GM15510 (cell line): ENCODE data around the gene MTUS2.

ENCODE experiments used
- POLR2A ChIP-seq: IDR thresholded peaks from 3 replicates; pipeline ENCODE4 v1.6.1; 2011; ENCODE audit warnings: borderline replicate concordance; ENCODE audit not compliant: insufficient read length; ENCODE audit errors: extremely low read depth

Gene MTUS2

DNA sequence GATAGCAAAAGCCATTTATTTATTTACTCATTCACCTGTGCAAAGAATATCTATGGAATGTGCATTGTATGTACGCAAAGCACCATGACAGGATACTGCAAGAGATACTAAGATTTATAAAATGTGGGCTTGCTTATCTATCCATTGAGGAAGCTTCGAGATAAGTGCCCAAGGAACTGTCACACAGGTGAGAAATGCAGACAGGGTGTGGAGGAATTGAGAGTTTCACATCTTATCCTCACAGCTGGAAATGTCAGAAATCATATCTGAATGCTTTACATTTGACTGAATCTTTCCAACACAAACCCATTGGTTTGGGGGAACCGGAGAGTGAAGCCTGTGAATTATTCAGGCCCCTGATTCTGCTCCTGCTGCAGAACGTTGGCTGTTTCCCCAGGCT is 662.4 kb downstream of the MTUS2 start:
- TF ChIP-seq POLR2A: no peak

GRCh38 chr13:29483211-29483610 is 663.1 kb downstream of the MTUS2 start:
- no peak for TF ChIP-seq POLR2A

DNA sequence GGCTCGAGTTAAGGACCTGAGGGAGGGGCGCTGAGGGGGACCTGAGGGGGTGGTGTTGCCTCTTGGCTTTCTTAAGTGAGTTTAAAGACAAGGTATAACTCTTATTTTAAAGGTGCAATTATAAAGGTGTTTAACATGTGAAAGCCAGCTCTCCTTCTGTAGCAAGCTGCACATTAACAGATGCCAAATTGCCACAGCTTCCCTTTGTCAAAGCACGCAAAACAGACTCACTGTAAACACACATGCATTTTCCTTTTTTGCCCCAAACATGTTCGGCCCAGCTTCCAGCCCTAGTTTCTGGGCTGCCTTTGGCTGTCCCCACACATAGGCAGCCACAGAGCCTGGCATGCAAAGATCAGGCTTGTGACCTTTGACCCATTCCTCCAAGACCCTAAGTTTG is 663.5 kb downstream of the MTUS2 start:
- no peak for TF ChIP-seq POLR2A

DNA sequence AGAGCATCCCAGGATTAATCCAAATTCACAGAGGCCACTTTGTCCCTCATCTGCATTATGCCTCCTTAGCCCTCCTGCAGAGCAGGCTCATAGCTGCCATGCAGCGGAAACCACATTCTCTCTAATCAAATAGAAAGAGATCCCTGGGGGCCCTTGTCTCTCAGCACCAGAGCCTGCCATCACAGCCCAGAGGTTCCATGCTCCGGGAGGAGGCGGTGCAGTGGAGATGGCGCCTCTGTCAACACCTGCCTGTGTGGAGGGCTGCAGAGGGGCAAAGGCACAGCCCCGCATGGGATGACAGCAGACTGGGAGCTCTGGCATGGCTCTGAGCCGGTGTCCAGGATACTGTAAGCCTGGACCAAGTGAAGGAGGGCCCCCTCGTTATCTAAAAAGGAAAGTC is 664.1 kb downstream of the MTUS2 start:
- TF ChIP-seq POLR2A: no peak

GRCh38 chr13:29484796-29485195 is 664.7 kb downstream of the MTUS2 start:
- no peak for TF ChIP-seq POLR2A

DNA sequence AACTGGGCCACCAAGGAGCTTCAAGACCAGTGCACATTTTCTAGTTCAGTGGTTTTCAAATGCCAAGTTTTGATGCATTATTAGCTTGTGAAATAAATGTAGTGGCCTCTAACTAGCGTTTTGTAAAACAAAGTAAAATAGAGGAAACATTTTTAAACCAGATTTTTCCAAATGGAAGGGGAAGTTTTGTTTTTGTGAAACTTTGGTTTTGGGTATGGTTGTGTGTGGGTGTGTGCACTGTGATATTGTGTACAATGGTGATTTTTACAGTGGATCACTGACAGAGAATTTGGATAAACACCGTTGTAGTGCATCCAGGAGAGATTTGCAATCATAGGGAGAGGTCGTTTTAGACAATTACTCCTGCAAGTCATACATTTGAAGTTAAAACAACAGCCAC is 666.4 kb downstream of the MTUS2 start:
- no peak for TF ChIP-seq POLR2A

DNA sequence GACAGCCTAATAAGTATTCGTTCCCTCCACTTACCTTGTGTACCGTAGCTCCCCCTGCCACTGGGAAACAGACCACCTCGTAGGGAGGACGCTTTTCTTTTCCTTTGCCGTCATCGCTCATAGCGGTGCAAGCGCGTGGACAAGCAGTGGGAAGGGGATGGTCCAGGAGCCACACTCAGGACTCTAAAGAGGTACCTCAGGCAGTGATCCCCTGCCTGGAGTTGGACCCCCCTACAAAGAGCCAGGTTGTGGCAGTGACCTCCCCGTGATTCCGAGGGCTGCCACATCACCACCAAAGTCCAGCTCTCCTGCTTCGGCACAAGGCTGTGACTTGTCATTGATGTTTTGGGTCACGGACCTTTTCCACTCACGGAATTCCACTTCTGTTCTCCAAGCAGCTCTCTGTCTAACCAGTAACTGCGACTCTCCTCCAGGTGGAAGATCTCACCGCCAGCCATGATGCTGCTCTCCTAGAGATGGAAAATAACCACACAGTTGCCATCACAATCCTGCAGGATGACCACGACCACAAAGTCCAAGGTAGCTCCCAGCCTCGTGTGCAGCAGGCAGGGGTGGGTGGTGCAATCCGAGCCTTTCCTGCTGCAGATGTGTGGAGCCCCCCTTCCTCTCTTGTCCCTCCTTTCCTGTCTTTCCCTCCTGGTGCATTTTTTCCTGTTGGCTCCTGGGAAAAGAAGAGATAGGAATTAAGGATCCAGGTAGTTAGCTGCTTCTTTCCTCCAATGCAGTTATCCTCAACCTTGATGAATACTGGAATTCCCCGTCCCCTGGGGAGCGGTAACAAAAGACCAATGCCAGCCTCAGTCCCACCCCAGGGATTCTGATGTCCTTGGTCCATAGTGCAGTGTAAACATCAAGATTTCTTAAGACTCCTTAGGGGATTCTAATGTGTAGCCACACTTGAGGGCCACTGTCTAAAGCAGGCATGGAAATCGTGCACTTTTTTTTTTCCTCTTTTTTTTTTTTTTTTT is 667.6 kb downstream of the MTUS2 start:
- no peak for TF ChIP-seq POLR2A

DNA sequence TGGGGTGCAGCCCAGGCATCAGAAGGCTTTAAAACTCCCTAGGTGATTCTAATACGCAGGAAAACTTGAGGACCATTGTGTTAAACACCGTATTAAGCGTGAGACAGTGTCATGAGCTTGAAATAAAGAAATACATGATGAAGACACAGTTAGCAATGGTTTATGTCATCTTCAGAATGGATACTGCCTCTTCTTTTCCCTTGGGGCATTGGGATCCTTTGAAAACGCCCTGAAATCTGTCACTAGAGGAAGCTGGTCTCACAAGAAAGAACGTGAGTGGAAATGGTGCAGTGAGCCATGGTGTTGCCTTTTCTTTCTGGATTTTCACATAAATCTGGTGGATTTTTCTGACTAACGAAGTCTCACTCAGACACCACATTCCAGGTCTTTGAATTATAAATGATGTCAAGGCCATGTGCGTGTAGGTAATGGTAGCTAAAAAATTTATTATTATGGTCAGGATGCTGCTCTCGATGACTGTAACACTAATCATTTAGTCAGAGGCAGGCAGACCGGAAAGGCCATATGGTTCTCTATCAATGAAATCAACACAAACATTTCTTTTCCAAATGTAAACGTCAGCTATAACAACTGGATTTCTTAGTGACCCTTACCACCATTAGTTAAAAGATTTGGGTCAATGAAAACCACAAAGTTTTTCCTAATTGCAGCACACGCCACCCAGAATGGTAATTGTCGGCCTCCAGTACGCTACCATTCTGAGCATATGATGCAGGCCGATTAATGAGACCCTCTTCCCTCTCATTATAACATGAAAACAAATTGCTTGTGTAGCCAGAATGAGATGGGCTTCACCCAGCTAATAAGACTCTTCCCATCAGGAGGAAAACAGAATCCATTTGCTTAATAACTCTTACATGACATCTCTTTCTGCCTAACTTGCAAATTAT is 669.8 kb downstream of the MTUS2 start:
- TF ChIP-seq POLR2A: no peak

DNA sequence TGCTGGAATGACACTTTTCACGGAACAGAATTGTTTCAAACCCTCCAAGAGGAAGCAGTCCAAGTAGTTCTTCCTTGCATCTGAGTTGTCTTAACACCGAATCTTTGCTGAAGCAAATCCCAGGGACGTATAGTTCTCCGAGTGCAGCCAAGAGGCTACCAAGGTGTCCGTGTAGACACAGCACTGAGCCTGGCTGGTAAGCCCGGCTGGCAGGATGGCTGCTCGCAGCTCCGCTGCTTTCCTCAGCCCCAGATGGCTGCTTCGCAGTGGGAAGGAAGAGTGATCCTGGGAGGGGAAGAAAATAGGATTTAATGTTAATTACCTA is 670.4 kb downstream of the MTUS2 start:
- TF ChIP-seq POLR2A: no peak

GRCh38 chr13:29491248-29491647 is 671.1 kb downstream of the MTUS2 start:
- no peak for TF ChIP-seq POLR2A

- no peak for TF ChIP-seq POLR2A
Measured at GRCh38 chr13:29493796-29494195, 673.7 kb downstream of the MTUS2 start.

DNA sequence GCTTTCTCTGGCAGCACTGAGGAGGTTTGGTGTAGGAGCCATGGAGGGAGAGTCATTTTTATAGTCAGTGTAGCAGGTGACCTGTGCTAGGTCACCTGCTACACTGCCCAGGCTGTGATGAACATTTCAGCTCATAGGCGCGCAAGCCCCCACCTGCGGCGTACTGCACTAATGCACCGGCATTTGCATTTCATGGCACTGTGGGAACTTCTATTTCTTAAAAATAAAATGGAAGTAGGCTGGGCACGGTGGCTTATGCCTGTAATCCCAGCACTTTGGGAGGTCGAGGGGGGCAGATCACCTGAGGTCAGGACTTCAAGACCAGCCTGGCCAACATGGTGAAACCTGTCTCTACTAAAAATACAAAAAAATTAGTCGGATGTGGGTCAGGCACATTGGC is 674.4 kb downstream of the MTUS2 start:
- no peak for TF ChIP-seq POLR2A

- TF ChIP-seq POLR2A: no peak
Measured at GRCh38 chr13:29496241-29496712, 676.1 kb downstream of the MTUS2 start.

- TF ChIP-seq POLR2A: no peak
Measured at GRCh38 chr13:29497137-29497654, 677.1 kb downstream of the MTUS2 start.

DNA sequence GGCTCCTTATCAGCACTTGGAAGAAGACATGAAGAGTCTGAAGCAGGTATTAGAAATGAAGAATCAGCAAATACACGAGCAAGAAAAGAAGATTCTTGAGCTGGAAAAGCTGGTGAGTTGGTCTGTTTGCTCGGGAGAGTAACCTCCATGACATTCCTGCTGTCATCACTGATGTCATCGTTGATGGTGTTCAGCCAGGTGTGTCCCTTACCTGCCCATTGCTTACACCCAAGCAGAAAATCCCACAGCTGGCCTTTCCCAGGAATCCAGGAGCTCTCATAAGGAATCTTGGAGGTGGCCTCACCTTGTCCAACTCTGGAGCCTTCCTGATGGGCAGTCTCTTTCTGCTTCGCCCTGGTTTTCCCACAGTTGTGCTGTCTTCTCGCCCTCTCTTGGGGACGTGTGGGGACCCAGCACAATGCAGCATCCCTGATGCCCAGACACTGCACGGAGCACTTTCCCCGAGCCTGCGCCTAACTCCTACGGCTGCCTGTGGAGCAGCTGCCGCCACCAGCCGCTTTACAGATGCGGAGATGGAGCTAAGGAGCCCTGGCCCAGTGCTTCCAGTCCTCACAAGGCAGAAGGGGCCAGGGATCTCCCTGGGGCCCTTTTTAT is 678.4 kb downstream of the MTUS2 start:
- TF ChIP-seq POLR2A: no peak
